A673 (cell line): ENCODE data around the gene MAP2K3.

Source experiments
- EZH2 ChIP-seq: fragments of 200-600 bp; sonication (generic); IDR thresholded peaks from 2 replicates; pipeline ENCODE4 v1.6.1; 2017; ENCODE audit warnings: borderline replicate concordance, low read depth, mild to moderate bottlenecking, mixed read lengths, antibody characterized with exemption, low read length; ENCODE audit not compliant: poor library complexity, severe bottlenecking
- TF ChIP-seq, protein P1 (sequence below): fragments of 300-800, 200-600 bp; sonication (generic); conservative IDR thresholded peaks from 2 replicates; pipeline ENCODE4 v1.5.1; 2017; ENCODE audit warnings: low read depth, mild to moderate bottlenecking, antibody characterized with exemption, low read length, moderate library complexity, mixed read lengths

DNA sequence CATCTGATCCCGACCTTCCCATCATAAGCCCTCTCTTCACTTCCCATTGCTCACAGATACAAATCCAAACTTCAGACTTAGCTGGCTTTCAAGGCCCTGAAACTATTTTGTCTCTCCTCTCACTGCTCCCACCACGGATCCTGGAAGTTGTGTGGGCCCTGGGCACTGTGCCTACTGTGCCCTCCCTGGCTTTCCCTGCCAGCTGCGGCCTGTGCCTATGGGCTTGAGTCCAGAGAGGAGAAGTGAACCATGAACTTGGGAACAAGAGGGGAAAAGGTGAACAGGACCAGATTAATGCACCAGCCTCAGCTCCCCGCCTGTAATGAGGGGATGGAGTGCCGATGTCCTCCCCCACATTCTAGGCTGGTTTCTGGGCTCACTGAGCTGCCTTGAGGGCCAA lies 72.8 kb downstream of the MAP2K3 start:
- no peak for TF ChIP-seq EZH2
- TF ChIP-seq, protein P1, sequence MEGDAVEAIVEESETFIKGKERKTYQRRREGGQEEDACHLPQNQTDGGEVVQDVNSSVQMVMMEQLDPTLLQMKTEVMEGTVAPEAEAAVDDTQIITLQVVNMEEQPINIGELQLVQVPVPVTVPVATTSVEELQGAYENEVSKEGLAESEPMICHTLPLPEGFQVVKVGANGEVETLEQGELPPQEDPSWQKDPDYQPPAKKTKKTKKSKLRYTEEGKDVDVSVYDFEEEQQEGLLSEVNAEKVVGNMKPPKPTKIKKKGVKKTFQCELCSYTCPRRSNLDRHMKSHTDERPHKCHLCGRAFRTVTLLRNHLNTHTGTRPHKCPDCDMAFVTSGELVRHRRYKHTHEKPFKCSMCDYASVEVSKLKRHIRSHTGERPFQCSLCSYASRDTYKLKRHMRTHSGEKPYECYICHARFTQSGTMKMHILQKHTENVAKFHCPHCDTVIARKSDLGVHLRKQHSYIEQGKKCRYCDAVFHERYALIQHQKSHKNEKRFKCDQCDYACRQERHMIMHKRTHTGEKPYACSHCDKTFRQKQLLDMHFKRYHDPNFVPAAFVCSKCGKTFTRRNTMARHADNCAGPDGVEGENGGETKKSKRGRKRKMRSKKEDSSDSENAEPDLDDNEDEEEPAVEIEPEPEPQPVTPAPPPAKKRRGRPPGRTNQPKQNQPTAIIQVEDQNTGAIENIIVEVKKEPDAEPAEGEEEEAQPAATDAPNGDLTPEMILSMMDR: no peak
